Gastroesophageal sphincter (tissue), 4 donors: ENCODE results near the gene STAC3. TPM values are rescaled to one million over a fixed set of nuclear protein-coding genes. Genes with fewer than 3 reads are reported as not detected.

Source experiments
- ATAC-seq: fragments of 150-250 bp; one replicate; pipeline ENCODE4 v1.9.1; 2016; ENCODE audit warnings: mild to moderate bottlenecking, moderate library complexity
- H3K27ac ChIP-seq, 4 donors: fragments of 200-600 bp; sonication (generic) in 3 of 4; 1 replicate in 3 of 4; 2 replicates in 1 of 4; pipeline ENCODE4 v1.5.1; 2016 to 2019
- H3K27me3 ChIP-seq: fragments of 200-600 bp; sonication (generic); one replicate; pipeline ENCODE4 v1.5.1; 2019
- H3K36me3 ChIP-seq, 2 donors: fragments of 200-600 bp; sonication (generic); one replicate each; pipeline ENCODE4 v1.5.1; 2019; ENCODE audit warnings: control low read depth in 1 of 2
- H3K4me1 ChIP-seq, 3 donors: fragments of 200-600 bp; sonication (generic); 1 replicate in 2 of 3; 2 replicates in 1 of 3; pipeline ENCODE4 v1.5.1; 2016 to 2019; ENCODE audit warnings: control low read depth in 2 of 3
- H3K4me3 ChIP-seq, 2 donors: fragments of 200-600 bp; sonication (generic); one replicate each; pipeline ENCODE4 v1.5.1; 2019; ENCODE audit warnings: mild to moderate bottlenecking in 1 of 2, moderate library complexity in 1 of 2
- H3K9me3 ChIP-seq, 3 donors: fragments of 200-600 bp; sonication (generic); one replicate each; pipeline ENCODE4 v1.5.1; 2017 to 2019; ENCODE audit warnings: control low read depth in 2 of 3
- CTCF ChIP-seq, 4 experiments: fragments of 200-600 bp in 2 of 4; fragments of 450-650 bp in 2 of 4; sonication (generic) in 1 of 4; IDR thresholded peaks; one replicate each; pipeline ENCODE4 v1.5.1; 2017 to 2019; ENCODE audit warnings: antibody characterized with exemption in 4 of 4, mild to moderate bottlenecking in 2 of 4, moderate library complexity in 2 of 4
- EP300 ChIP-seq: sonication (generic); formaldehyde crosslinking; IDR thresholded peaks from one replicate; pipeline ENCODE4 v1.6.1; 2017; ENCODE audit warnings: antibody characterized with exemption, mild to moderate bottlenecking
- POLR2A ChIP-seq, 2 donors: fragments of 450-650 bp; IDR thresholded peaks; one replicate each; pipeline ENCODE4 v1.6.1; 2017; ENCODE audit warnings: antibody characterized with exemption in 2 of 2, mild to moderate bottlenecking in 2 of 2, moderate library complexity in 1 of 2
- POLR2AphosphoS5 ChIP-seq: sonication (generic); formaldehyde crosslinking; IDR thresholded peaks from one replicate; pipeline ENCODE4 v1.6.1; 2017; ENCODE audit warnings: antibody characterized with exemption
- WGBS, 2 donors: methylation state at CpG; one replicate each; pipeline ENCODE4 v1.1.5; 2018; ENCODE audit warnings: low coverage in 1 of 2; 5-methylcytosine and 5-hydroxymethylcytosine counted together
- small RNA-seq, 4 donors: library from RNA; depleted of rRNA; stranded (forward); fragments of <200 nt; gene quantifications; one replicate each; pipeline ENCODE3, GENCODE V24; 2016
- total RNA-seq, 4 donors: library from RNA; depleted of rRNA; stranded (reverse); fragments of >200 nt; gene quantifications; one replicate each; pipeline ENCODE4 v1.1.0, GENCODE V29; 2016

Gene STAC3
- total RNA-seq, 4 donors from 2014 or later, result 0.32 to 0.94 (median 0.35) TPM; not detected in 1

DNA sequence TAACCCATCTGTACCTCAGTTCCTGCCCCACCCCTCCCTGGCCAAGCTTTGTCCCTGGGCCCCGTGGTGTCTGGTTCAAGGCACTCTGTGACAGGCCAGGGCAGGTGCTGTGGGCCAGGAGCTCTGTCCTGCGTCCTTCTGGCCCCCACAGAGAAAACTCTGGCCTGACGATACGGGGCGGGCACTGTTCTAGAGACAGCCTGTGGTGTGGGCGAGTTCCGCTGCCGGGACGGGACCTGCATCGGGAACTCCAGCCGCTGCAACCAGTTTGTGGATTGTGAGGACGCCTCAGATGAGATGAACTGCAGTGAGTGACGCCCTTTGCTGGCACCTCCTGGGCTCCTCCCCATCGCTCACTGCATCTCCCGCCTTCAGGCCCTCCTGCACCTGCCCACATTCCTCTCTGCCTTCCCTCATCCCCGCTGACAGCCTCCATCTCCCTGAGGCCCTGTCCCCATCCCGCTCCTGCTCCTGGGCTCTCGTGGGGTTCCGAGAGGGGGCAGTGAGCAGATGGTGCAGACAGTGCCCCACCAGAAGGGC is 57.2 kb downstream of the STAC3 start:
- no peak for ATAC-seq
- H3K36me3 ChIP-seq, result peaks cover 0 to 99% of the 10 kb centered on the region in 2 donors

More for the DNA sequence above, 57.2 kb downstream of the STAC3 start:
- peaks cover 0 to 9% (median 0%) of the 10 kb centered on the region in 3 donors for H3K4me1 ChIP-seq
- no peak overlapping the region for H3K27ac ChIP-seq
- no peaks in the 10 kb centered on the region for H3K9me3 ChIP-seq
- no peak overlapping the region for H3K4me3 ChIP-seq
- 65 to 84% methylated on average over 5 to 8 of the region's 19 CpGs for WGBS, 2 donors
- no peaks in the 10 kb centered on the region for H3K27me3 ChIP-seq
- TF ChIP-seq EP300 (no peak), CTCF (IDR thresholded peaks at IDR 0.05) (no peak), POLR2A (IDR thresholded peaks at IDR 0.05) (no peak), POLR2AphosphoS5 (no peak)

Small RNA genes lying within 50 kb of the gene (small RNA-seq; reads per million reads assigned to genes)
- gene MIR1228, result 0.13 to 1.6 (median 0.43) reads per million in 4 donors

Other genes with a start within 250 kb of the STAC3 start
- 1 to 10 TPM; 6.1 to 8.9 (median 6.7) TPM for gene ZBTB39, start 244.6 kb downstream of the STAC3 start, total RNA-seq
- gene TAC3, start 234.7 kb downstream of the STAC3 start, total RNA-seq, result not detected
- gene MYO1A, start 201.1 kb downstream of the STAC3 start, total RNA-seq, result under 1 TPM; 0.22 to 0.54 (median 0.29) TPM
- 10 to 100 TPM; 11.8 to 14.9 (median 12.7) TPM for gene NEMP1, start 172.4 kb downstream of the STAC3 start, total RNA-seq
- gene NAB2, start 162.1 kb downstream of the STAC3 start, total RNA-seq, result 10 to 100 TPM; 30.7 to 41.3 (median 38.8) TPM
- gene STAT6, start 139.8 kb downstream of the STAC3 start, total RNA-seq, result 100 to 1,000 TPM in 3 of 4 donors, 10 to 100 TPM in 1; 92.5 to 166 (median 156) TPM
- gene LRP1, start 122.7 kb downstream of the STAC3 start, total RNA-seq, result 100 to 1,000 TPM; 185 to 292 (median 216) TPM
- gene LRP1-AS, start 103.6 kb downstream of the STAC3 start, total RNA-seq, result not detected
- 1 to 10 TPM in 1 of 4 donors, not detected in 3; 1.1 TPM for gene NXPH4, start 34.4 kb downstream of the STAC3 start, total RNA-seq
- 10 to 100 TPM; 20.5 to 42.4 (median 34.4) TPM for gene SHMT2, start 21.5 kb downstream of the STAC3 start, total RNA-seq
- gene R3HDM2, start 179.9 kb upstream of the STAC3 start, total RNA-seq, result 10 to 100 TPM; 38.0 to 60.1 (median 45.9) TPM
- not detected for gene INHBC, start 183.6 kb upstream of the STAC3 start, total RNA-seq
- gene INHBE, start 204.1 kb upstream of the STAC3 start, total RNA-seq, result not detected
- gene GLI1, start 208.6 kb upstream of the STAC3 start, total RNA-seq, result 1 to 10 TPM in 1 of 4 donors, under 1 TPM in 3; 0.15 to 3.6 (median 0.30) TPM
- gene ARHGAP9, start 228.7 kb upstream of the STAC3 start, total RNA-seq, result 10 to 100 TPM in 1 of 4 donors, 1 to 10 TPM in 3; 5.6 to 13.1 (median 8.9) TPM
- gene MARS1, start 236.9 kb upstream of the STAC3 start, total RNA-seq, result 100 to 1,000 TPM in 1 of 4 donors, 10 to 100 TPM in 3; 67.4 to 209 (median 81.7) TPM